Esophagus (tissue), 2 donors: ENCODE measurements around the gene CNGB1. TPM values are rescaled to one million over a fixed set of nuclear protein-coding genes. Genes with fewer than 3 reads are reported as not detected.
"Not testable (repeated sequence)": the region's sequence is repeated elsewhere in the genome, so short reads cannot be mapped to it uniquely, and the experiment has no call there.

ENCODE experiments used
- H3K27ac ChIP-seq, 2 donors: one replicate each; pipeline ENCODE4 v1.5.1; 2013; ENCODE audit warnings: low read depth in 2 of 2, mild to moderate bottlenecking in 2 of 2, inconsistent platforms in 1 of 2, low read length in 1 of 2, moderate library complexity in 1 of 2
- H3K27me3 ChIP-seq, 2 donors: one replicate each; pipeline ENCODE4 v1.6.1; 2013; ENCODE audit warnings: low read length in 2 of 2, control low read depth in 1 of 2, mild to moderate bottlenecking in 1 of 2; ENCODE audit not compliant: insufficient read depth in 2 of 2, control insufficient read depth in 1 of 2
- H3K36me3 ChIP-seq, 2 donors: one replicate each; pipeline ENCODE4 v1.6.1; 2013; ENCODE audit warnings: low read length in 1 of 2; ENCODE audit not compliant: control insufficient read depth in 2 of 2, insufficient read depth in 2 of 2
- H3K4me1 ChIP-seq, 2 donors: one replicate each; pipeline ENCODE4 v1.6.1; 2013; ENCODE audit warnings: low read length in 1 of 2; ENCODE audit not compliant: control insufficient read depth in 2 of 2, insufficient read depth in 2 of 2
- H3K4me3 ChIP-seq, 2 donors: one replicate each; pipeline ENCODE4 v1.5.1; 2013; ENCODE audit warnings: low read length in 2 of 2, mild to moderate bottlenecking in 2 of 2, low read depth in 1 of 2, moderate library complexity in 1 of 2
- H3K9me3 ChIP-seq, 2 donors: one replicate each; pipeline ENCODE4 v1.6.1; 2013; ENCODE audit warnings: mild to moderate bottlenecking in 2 of 2, low read depth in 1 of 2, low read length in 1 of 2, moderate library complexity in 1 of 2; ENCODE audit not compliant: control insufficient read depth in 2 of 2, insufficient read depth in 1 of 2
- WGBS, 2 donors: extraction: QIAGEN DNeasy Blood & Tissue Kit; methylation state at CpG; one replicate each; pipeline ENCODE4 v1.1.7; 2013; 5-methylcytosine and 5-hydroxymethylcytosine counted together
- polyA plus RNA-seq, 2 donors: library from polyadenylated mRNA; stranded (reverse); fragments of 200-250 nt; gene quantifications; one replicate each; pipeline ENCODE4 v1.2.3, GENCODE V29; 2013
- donor health status: healthy with polysubstance abuse.
- donor health status: Bipolar disorder and iron deficiency.

The CNGB1 gene
- polyA plus RNA-seq, 2 donors: 0.04 to 0.06 TPM

GRCh38 chr16:57979006-57979585, 8.2 kb upstream of the CNGB1 start:
- Histone ChIP-seq H3K4me1 (no peaks in the 10 kb centered on the region), H3K36me3 (no peaks in the 10 kb centered on the region), H3K27me3 (no peaks in the 10 kb centered on the region), H3K9me3 (no peaks in the 10 kb centered on the region), H3K27ac (no peak overlapping the region), H3K4me3 (no peak overlapping the region)
- WGBS, 2 donors: 83 to 87% methylated on average over 11 of the region's 11 CpGs

GRCh38 chr16:57978070-57978465, 7.1 kb upstream of the CNGB1 start:
- H3K27me3 ChIP-seq, H3K36me3 ChIP-seq, H3K9me3 ChIP-seq, H3K4me1 ChIP-seq, H3K4me3 ChIP-seq, H3K27ac ChIP-seq: not testable (repeated sequence)
- WGBS, 2 donors: 89 to 91% methylated on average over 2 of the region's 2 CpGs

- no peaks in the 10 kb centered on the region for H3K27me3 ChIP-seq
- H3K4me3 ChIP-seq: no peak overlapping the region
- no peaks in the 10 kb centered on the region for H3K9me3 ChIP-seq
- no peaks in the 10 kb centered on the region for H3K36me3 ChIP-seq
- WGBS, 2 donors: 84 to 87% methylated on average over 11 to 12 of the region's 12 CpGs
- no peaks in the 10 kb centered on the region for H3K4me1 ChIP-seq
- no peak overlapping the region for H3K27ac ChIP-seq
Observed at GRCh38 chr16:57977418-57978069, 6.6 kb upstream of the CNGB1 start.

- no peak overlapping the region for H3K4me3 ChIP-seq
- no peaks in the 10 kb centered on the region for H3K4me1 ChIP-seq
- no peaks in the 10 kb centered on the region for H3K27me3 ChIP-seq
- no peaks in the 10 kb centered on the region for H3K36me3 ChIP-seq
- H3K27ac ChIP-seq: no peak overlapping the region
- H3K9me3 ChIP-seq: no peaks in the 10 kb centered on the region
- WGBS, 2 donors: 31 to 38% methylated on average over 2 of the region's 2 CpGs
Observed at GRCh38 chr16:57976331-57976796, 5.4 kb upstream of the CNGB1 start.

DNA sequence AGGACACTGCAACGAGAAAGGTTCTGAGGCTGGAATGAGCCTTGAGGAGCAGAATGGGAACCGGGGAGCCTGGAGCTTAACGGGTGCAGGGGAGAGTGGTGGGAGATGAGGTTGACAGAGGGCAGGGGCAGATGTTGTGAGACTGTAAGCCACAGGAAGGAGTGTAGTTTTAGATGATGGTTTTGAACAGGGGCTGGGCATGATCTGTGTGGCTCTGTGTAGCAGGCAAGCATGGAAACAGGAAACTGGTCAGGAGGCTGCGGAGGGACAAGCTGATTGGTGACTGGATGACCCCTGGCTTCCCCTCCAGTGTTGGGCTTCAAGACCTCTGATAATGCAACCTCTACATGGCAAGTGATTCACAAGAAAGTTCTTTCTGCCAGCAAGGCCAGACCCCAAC, 1.4 kb upstream of the CNGB1 start:
- no peaks in the 10 kb centered on the region for H3K4me1 ChIP-seq
- no peaks in the 10 kb centered on the region for H3K36me3 ChIP-seq
- no peak overlapping the region for H3K27ac ChIP-seq
- no peaks in the 10 kb centered on the region for H3K27me3 ChIP-seq
- 76 to 85% methylated on average over 4 of the region's 4 CpGs for WGBS, 2 donors
- no peaks in the 10 kb centered on the region for H3K9me3 ChIP-seq
- H3K4me3 ChIP-seq: no peak overlapping the region

DNA sequence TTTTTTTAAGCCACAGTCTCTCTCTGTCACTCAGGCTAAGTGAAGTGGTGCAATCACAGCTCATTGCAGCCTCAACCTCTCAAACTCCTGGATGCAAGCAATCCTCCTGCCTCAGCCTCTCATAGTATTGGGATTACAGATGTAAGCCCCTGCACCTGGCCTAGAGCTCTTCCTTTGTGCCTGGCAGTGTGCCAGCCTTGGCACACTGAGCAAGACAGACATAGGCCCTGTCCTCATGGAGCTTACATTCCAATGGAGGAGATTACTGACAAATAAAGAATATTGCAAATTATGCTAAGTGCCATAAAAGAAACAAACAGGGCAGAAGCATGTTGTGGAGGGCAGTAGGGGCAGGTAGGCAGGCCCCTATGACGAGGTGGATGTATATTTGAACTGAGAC, 920 bp upstream of the CNGB1 start:
- no peaks in the 10 kb centered on the region for H3K36me3 ChIP-seq
- WGBS, 2 donors: 80 to 87% methylated on average over 1 of the region's 1 CpG
- no peaks in the 10 kb centered on the region for H3K4me1 ChIP-seq

GRCh38 chr16:57970319-57970718, 609 bp downstream of the CNGB1 start:
- no peaks in the 10 kb centered on the region for H3K36me3 ChIP-seq
- no peaks in the 10 kb centered on the region for H3K27me3 ChIP-seq
- WGBS, 2 donors: 78 to 81% methylated on average over 13 of the region's 13 CpGs
- no peak overlapping the region for H3K4me3 ChIP-seq
- no peak overlapping the region for H3K27ac ChIP-seq
- no peaks in the 10 kb centered on the region for H3K4me1 ChIP-seq
- H3K9me3 ChIP-seq: no peaks in the 10 kb centered on the region

More for the DNA sequence above, 920 bp upstream of the CNGB1 start:
- no peak overlapping the region for H3K4me3 ChIP-seq
- H3K27me3 ChIP-seq: no peaks in the 10 kb centered on the region
- no peak overlapping the region for H3K27ac ChIP-seq
- no peaks in the 10 kb centered on the region for H3K9me3 ChIP-seq

GRCh38 chr16:57969451-57970123, 1.3 kb downstream of the CNGB1 start:
- Histone ChIP-seq H3K27ac (no peak overlapping the region), H3K4me3 (no peak overlapping the region), H3K27me3 (no peaks in the 10 kb centered on the region), H3K9me3 (no peaks in the 10 kb centered on the region), H3K4me1 (no peaks in the 10 kb centered on the region), H3K36me3 (no peaks in the 10 kb centered on the region)
- WGBS, 2 donors: 80 to 83% methylated on average over 10 of the region's 10 CpGs

DNA sequence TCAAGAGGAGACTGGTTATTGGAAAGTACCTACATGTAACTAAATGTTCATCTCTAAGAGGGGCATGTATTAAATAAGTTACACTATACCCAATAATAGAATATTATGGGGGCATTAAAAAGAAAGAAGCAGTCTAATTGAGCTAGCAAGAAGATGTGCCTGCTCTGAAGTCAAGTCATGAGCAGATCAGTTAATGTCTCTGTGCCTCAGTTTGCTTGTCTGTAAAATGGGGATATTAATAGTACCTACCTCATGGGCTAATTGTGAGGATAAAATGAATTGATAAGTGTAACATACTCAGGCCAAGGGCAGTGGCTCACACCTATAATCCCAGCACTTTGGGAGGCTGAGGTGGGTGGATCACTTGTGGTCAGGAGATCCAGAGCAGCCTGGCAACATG, 3.0 kb downstream of the CNGB1 start:
- Histone ChIP-seq H3K4me1 (no peaks in the 10 kb centered on the region), H3K4me3 (no peak overlapping the region), H3K36me3 (no peaks in the 10 kb centered on the region), H3K27ac (no peak overlapping the region), H3K9me3 (no peaks in the 10 kb centered on the region), H3K27me3 (no peaks in the 10 kb centered on the region)

DNA sequence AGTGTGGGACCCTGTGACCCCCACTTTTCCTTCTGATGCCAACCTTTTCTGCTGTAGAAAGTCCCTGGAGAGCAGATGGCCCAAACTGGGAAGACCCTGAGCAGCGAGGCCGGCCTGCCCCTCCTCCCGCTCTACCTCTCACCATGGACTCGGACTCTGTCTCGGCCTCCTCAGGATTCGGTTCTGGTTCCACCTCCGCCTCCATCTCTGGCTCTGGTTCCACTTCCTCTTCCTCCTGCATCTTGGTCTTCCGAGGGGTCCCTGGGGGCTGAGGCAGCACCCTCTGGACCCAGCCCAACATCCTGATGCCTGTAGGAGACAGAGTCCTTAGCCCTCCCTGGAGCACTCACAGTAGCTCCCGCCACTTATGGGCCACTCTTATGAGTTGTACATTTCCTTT, 3.9 kb downstream of the CNGB1 start:
- Histone ChIP-seq H3K27ac (no peak overlapping the region), H3K4me1 (no peaks in the 10 kb centered on the region), H3K9me3 (no peaks in the 10 kb centered on the region), H3K36me3 (no peaks in the 10 kb centered on the region), H3K27me3 (no peaks in the 10 kb centered on the region), H3K4me3 (no peak overlapping the region)
- WGBS, 2 donors: 87 to 91% methylated on average over 9 of the region's 9 CpGs
